Effector memory CD8-positive, alpha-beta T cell (primary cell): Measurements from ENCODE around the gene PYGM.

Experiments
- ATAC-seq: fragments of 150-1000 bp; cut with Tn5 transposase; replicated peaks from 2 replicates; pipeline ENCODE4 v1.10.0; 2021; ENCODE audit warnings: mild to moderate bottlenecking, moderate library complexity
- DNase-seq, 3 experiments: peaks; one replicate each; pipeline ENCODE4 v3.0.0; 2021
- H3K27ac Mint-ChIP-seq, 2 donors: one replicate each; pipeline ENCODE4 v1.8.0; 2022; ENCODE audit warnings: mild to moderate bottlenecking in 2 of 2, mixed read lengths in 2 of 2, moderate library complexity in 2 of 2
- H3K27me3 Mint-ChIP-seq, 2 donors: one replicate each; pipeline ENCODE4 v1.8.0; 2022; ENCODE audit warnings: mixed read lengths in 2 of 2
- H3K36me3 Mint-ChIP-seq: one replicate; pipeline ENCODE4 v1.8.0; 2022; ENCODE audit warnings: mild to moderate bottlenecking, moderate library complexity, mixed read lengths; ENCODE audit not compliant: insufficient read depth
- H3K4me1 Mint-ChIP-seq, 2 donors: one replicate each; pipeline ENCODE4 v1.8.0; 2022; ENCODE audit warnings: low read depth in 2 of 2, mixed read lengths in 2 of 2
- H3K4me3 Mint-ChIP-seq, 2 donors: one replicate each; pipeline ENCODE4 v1.8.0; 2022; ENCODE audit warnings: mild to moderate bottlenecking in 2 of 2, mixed read lengths in 2 of 2, moderate library complexity in 2 of 2
- H3K9me3 Mint-ChIP-seq, 2 donors: one replicate each; pipeline ENCODE4 v1.8.0; 2022; ENCODE audit warnings: mixed read lengths in 2 of 2

The PYGM gene

DNA sequence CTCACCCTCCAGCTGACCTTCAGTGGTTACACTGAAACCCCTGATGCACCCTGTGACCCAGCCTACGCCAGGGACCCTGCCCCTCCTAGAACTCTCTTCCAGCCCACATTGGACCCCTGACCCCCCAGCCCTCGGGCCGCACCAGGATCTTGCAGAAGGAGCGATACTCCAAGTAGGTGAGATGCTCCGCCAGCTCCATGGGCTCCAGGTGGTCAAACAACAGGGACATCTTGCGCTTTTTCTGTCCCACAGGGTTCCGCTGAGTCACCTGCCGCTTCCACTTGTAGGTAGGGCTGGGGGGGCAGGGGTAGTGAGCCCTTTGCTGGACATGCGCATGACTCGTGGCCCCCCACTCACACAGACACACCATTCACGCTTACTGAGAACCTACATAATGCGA, 19.9 kb downstream of the PYGM start:
- Mint-ChIP-seq H3K27ac (peak overlapping the region in 1 of 2 donors; percentile 72), H3K36me3 (peaks cover 80% of the 10 kb centered on the region), H3K4me1 (peaks cover 35 to 45% of the 10 kb centered on the region in 2 donors), H3K9me3 (no peaks in the 10 kb centered on the region), H3K4me3 (no peak overlapping the region), H3K27me3 (no peaks in the 10 kb centered on the region)
- no peak for ATAC-seq
- DNase-seq: no peak

DNA sequence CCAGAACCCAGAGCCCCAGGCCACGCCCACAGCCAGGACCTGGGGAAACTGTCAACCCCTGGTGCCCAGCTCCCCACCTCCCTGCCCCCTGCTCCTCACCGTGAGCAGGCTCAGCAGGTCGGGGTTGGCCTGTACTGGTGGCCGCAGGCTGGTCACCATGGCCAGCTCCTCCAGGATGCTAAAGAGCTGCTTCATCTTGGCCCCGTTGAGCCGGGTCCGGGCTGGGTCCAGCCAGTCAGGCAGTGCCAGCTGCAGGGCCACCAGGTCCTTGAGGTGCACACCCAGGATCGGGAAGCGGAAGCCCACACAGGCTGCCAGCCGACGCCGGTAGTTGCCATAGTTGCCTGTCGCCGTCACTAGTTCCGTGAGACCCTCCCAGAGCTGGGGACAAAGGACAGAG, 23.1 kb downstream of the PYGM start:
- H3K4me1 Mint-ChIP-seq: peaks cover 26 to 36% of the 10 kb centered on the region in 2 donors
- H3K36me3 Mint-ChIP-seq: peaks cover 88% of the 10 kb centered on the region
- no peaks in the 10 kb centered on the region for H3K27me3 Mint-ChIP-seq
- peak overlapping the region in 1 of 2 donors; percentile 84 for H3K27ac Mint-ChIP-seq
- no peaks in the 10 kb centered on the region for H3K9me3 Mint-ChIP-seq
- no peak overlapping the region for H3K4me3 Mint-ChIP-seq
- ATAC-seq: no peak
- no peak for DNase-seq

DNA sequence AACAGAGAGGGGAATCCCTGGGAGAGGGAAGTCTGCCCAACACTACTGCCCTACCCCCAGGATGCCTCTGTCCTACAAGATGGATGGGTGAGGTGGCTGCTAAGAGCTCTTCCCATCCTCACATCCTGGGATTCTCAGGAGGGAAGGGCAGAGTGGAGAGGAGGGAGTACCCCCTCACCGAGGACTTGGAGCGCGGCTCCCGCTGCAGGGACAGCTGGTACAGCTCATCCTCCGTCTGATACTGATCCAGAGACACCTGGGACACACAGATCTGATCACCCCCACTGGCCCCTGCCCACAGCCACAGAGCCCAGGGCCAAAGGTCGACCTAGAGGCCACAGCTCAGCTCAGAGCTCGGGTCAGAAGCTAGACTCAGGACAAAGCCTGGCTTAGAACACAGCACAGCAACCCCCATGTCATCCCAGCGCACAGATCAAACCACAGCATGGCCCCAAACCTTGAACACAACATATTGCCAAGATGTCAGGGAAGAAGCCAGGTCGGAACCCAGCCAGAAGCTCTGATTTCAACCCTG, 24.0 kb downstream of the PYGM start:
- H3K36me3 Mint-ChIP-seq: peaks cover 87% of the 10 kb centered on the region
- peaks cover 21 to 29% of the 10 kb centered on the region in 2 donors for H3K4me1 Mint-ChIP-seq
- H3K4me3 Mint-ChIP-seq: no peak overlapping the region
- no peaks in the 10 kb centered on the region for H3K9me3 Mint-ChIP-seq
- H3K27me3 Mint-ChIP-seq: no peaks in the 10 kb centered on the region
- H3K27ac Mint-ChIP-seq: peak overlapping the region; percentile 59 to 84
- DNase-seq (no peak), ATAC-seq (no peak)

DNA sequence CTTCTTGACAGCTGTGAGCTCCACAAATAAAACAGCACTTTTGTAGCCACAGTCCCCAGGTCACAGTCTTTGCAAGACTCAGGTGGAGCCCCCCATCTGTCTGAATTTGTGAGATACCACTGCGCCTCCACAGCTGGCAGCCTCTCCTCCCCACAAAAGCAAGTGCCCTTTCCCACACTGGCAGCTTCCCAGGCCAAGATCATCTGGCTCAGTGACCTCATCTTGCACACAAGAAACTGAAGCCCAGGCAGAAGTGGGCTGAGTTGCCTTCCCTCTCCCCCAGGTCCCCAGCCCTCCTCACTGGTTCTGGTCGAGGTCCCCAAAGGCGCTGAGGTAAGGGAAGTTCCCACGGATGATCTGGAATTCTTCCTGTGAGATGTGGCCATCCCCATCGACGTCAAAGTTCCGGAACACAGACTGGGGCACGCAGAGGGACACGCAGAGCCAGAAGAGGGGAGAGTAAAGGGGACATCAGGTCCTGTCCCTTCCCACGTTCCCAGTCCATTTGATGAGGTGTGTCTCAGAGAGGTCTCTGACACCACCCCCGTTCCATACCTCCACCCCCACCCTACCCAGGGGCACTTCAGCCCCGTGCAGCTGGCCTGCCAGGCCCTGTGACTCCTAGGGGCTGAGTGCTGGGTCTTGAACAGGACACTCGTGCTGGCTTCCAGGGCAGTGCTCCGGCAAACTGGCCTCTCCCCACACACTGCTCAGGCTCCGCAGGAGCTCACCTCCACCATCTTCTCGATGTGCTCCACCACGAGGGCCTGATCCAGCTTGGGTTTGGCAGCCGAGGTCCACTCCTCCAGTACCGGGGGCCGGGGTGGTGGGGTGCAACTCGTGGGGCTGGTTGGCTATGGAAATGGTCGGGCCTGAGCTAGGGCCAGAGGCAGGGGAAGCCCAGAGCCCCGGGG, 24.7 kb downstream of the PYGM start:
- DNase-seq (no peak), ATAC-seq (no peak)
- Mint-ChIP-seq H3K4me1 (peaks cover 15 to 25% of the 10 kb centered on the region in 2 donors), H3K27me3 (no peaks in the 10 kb centered on the region), H3K27ac (peak overlapping the region; percentile 51 to 68), H3K9me3 (no peaks in the 10 kb centered on the region), H3K4me3 (no peak overlapping the region), H3K36me3 (peaks cover 88% of the 10 kb centered on the region)

DNA sequence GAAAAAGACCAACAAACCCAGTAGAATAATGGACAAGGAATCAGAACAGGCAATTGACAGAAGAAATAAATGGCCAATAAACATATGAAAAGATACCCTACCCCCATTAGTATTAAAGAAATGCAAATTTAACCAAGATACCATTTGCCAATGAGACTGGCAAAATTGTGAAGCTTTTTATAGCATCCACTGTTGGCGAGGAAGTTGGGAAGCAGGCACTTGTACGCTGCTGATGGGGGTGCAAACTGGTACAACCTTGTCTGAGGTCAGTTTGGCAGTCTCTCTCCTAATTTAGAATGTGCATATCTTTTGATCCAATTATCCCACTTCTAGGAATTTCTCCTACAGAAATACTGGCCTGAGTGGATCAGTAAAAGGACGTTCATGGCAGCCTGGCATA, 28.2 kb downstream of the PYGM start:
- H3K4me3 Mint-ChIP-seq: no peak overlapping the region
- H3K4me1 Mint-ChIP-seq: peaks cover 11 to 26% of the 10 kb centered on the region in 2 donors
- DNase-seq (no peak), ATAC-seq (no peak)
- no peak overlapping the region for H3K27ac Mint-ChIP-seq
- H3K36me3 Mint-ChIP-seq: peaks cover 86% of the 10 kb centered on the region
- H3K27me3 Mint-ChIP-seq: no peaks in the 10 kb centered on the region
- no peaks in the 10 kb centered on the region for H3K9me3 Mint-ChIP-seq

DNA sequence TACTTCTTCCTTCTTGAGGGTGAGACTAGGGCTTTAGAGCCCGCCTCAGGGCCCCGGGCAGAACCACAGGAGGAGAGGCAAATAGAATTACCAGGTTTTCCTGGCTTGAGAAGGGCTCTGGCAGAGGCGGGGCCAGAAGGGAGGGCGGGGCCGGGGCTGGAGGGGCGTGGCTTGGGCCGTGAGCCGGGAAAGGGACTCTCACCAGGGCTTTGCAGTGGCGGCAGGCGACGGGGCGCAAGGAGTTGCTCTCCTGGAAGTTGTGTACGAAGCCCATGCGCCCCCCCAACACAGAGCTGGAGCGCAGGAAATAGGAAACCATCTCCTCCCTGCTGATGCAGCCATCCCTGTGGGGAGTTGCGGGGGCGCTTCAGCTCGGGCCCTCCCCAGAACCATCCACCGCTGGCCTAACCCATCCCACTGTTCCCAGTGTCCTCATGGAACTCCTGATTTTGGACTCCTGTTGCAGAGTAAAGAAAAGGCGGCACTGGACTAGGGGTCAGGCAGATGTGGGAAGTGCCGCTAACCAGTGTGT, 29.9 kb downstream of the PYGM start:
- no peak overlapping the region for H3K4me3 Mint-ChIP-seq
- peaks cover 9 to 24% of the 10 kb centered on the region in 2 donors for H3K4me1 Mint-ChIP-seq
- no peaks in the 10 kb centered on the region for H3K27me3 Mint-ChIP-seq
- ATAC-seq (no peak), DNase-seq (no peak)
- H3K36me3 Mint-ChIP-seq: peaks cover 75% of the 10 kb centered on the region
- no peaks in the 10 kb centered on the region for H3K9me3 Mint-ChIP-seq
- H3K27ac Mint-ChIP-seq: peak overlapping the region in 1 of 2 donors; percentile 69

DNA sequence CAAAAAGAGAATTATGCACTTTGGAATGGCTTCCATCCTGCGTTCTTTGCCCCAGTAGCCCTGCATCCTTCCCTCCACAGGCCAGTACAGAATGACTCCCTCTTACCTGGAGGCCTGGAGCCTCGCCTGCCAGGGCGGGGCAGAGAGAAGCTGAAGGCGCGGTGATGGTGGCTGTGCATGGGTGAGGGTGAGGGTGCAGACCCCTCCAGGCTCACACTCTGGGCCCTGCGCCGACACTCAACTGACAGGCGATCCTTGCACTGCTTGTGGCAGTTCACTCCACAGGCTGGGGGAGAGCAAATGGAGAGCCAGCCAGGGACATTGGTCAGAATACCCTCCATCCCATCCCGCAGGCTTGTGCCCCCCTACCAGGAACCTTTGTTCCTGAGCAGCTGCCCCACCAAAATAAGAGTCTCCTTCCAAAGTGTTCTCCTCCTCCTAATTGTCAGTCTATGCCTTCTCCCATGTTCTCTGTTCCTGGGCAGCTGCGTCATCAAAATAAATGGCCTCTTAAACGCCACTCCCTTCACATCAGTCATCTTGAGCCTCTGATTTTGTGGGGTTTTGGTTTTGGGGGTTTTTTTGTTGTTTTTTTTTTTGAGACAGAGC, 30.9 kb downstream of the PYGM start:
- no peak overlapping the region for H3K4me3 Mint-ChIP-seq
- no peak for ATAC-seq
- peaks cover 64% of the 10 kb centered on the region for H3K36me3 Mint-ChIP-seq
- no peaks in the 10 kb centered on the region for H3K27me3 Mint-ChIP-seq
- no peaks in the 10 kb centered on the region for H3K9me3 Mint-ChIP-seq
- no peak for DNase-seq
- H3K27ac Mint-ChIP-seq: peak overlapping the region in 1 of 2 donors; percentile 69
- peaks cover 9 to 24% of the 10 kb centered on the region in 2 donors for H3K4me1 Mint-ChIP-seq

DNA sequence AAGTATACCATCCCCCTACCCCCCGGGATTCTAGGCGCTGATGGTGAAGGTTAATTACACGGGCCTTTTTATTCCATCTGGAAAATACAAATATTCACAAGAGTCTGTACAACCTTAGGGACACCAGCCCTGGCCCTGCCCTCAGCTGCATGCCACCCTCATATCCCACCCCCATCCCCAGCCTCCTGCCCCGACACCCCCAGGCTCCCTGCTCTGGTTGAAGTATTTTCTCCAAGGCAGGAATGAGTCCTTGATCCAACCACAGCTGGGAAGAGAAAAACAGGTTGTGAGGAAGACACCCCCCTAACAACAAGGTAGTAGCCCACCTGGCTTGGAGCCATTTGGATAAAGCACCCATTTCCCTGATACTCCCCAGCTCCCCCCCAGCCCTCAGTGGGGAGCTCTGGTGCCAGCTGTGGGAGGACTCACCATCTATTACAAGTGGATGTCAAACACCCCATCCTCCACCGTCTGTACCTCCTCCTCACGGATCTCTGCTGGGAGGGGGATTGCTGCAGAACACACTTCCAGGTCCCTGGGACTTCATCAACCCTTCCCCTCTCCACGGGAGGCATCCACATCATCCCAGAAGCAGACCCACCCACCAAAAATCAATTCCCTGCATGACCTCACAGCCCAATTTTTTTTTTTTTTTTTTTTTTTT, 32.8 kb downstream of the PYGM start:
- DNase-seq (no peak), ATAC-seq (no peak)
- Mint-ChIP-seq H3K27ac (no peak overlapping the region), H3K4me1 (peaks cover 11 to 23% of the 10 kb centered on the region in 2 donors), H3K4me3 (no peak overlapping the region), H3K27me3 (peaks cover 7 to 9% of the 10 kb centered on the region in 2 donors), H3K9me3 (no peaks in the 10 kb centered on the region), H3K36me3 (peaks cover 48% of the 10 kb centered on the region)

DNA sequence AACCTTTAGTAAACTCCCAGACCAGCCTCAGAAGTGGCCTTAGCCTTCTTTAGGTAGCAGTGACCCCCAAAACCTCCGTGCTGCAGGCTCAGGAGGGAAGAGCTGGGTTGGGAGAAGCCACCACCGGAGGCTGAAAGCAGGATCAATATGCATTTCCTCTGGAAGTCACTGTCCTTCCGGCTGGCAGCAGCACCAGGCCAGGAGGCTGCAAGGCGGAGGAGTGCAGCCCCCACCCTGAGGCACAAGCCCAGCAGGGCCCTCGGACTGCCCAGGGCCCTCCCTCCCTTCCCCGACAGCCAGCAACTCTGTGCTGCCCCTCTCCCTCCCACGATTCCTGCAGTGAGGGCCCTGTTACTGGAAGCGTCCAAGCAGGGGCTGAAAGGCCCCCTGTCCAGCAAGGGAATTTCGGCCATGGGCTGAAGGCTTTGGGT, 33.5 kb downstream of the PYGM start:
- peaks cover 10 to 16% of the 10 kb centered on the region in 2 donors for H3K27me3 Mint-ChIP-seq
- no peak for DNase-seq

DNA sequence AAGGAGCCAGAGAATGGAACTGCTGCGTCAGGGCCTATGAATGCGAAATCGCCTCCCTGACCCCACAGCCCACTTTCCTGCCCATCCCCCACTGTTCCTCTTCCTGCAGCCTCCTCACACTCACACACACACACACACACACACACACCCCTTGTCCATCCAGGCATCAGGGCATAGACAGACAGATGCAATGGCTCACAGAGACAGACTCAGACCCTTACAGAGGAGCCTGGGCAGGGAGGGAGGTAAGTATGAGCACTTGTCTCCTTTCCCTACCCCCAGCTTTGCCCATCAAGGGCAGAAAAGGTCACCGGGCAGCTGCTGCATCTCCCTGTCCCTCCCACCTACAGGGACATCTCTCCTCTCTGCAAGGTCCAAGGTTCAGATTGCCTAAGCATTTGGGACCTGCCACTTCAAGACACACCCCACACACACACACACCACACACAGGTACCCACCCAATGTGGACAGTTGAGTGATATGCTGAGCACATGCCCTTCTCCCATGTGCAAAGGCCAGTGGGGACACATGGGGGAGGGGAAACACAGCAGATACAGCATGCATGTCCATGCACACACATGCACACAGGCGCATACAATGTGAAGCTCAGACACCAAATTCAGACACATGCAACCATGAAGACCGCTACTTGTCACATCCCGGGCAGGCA, 34.8 kb downstream of the PYGM start:
- peaks cover 15 to 29% of the 10 kb centered on the region in 2 donors for H3K27me3 Mint-ChIP-seq

More for the DNA sequence above, 33.5 kb downstream of the PYGM start:
- H3K9me3 Mint-ChIP-seq: no peaks in the 10 kb centered on the region
- peaks cover 40% of the 10 kb centered on the region for H3K36me3 Mint-ChIP-seq
- peaks cover 11 to 20% of the 10 kb centered on the region in 2 donors for H3K4me1 Mint-ChIP-seq
- no peak overlapping the region for H3K4me3 Mint-ChIP-seq
- no peak overlapping the region for H3K27ac Mint-ChIP-seq
- ATAC-seq: no peak

DNA sequence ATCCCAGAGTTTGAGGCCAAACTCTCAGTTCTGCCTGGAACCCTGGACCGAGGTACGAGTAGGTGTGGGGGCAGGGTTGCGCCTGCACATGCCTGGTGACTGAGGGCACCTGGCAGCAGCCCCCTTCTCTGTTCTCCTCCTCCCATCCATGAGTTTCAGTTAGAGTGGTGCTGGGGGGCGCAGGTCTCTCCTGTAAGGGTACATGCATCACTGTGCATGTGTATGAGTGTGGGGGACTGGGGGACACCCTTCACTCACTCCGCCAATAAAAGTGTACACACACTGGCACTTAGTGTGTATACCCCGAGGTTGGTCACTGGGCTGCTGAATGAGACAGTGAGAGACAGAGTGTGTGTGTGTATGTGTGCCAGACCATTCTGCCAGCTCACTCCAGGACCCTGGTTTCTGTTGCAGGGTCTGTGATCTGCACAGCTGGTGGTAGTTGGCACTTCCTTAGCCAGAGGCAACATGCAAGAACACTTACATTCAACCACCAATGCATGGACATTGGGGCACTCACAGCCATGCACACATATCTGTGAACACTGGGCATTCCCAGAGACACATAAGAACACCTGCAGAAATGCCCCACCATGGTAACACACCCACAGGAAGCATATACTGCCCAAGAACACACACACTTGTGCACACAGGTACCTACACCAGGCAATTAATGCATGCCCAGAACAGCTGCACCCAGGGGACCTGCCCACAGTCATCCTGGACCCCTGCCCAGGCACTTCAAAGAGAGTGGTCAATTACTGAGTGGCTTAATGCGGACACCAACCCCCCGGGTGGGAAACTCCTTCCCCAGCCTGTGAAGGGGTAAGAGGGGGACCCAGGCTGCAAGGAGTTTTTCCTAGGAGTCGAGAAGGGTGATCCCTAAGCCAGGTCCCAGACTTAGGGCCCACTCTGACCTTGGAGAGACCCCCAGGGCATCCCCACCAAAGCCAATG, 35.6 kb downstream of the PYGM start:
- Mint-ChIP-seq H3K27ac (peak overlapping the region in 1 of 2 donors; percentile 41), H3K4me1 (peaks cover 11 to 15% of the 10 kb centered on the region in 2 donors), H3K36me3 (peaks cover 25% of the 10 kb centered on the region), H3K27me3 (peaks cover 19 to 37% of the 10 kb centered on the region in 2 donors), H3K4me3 (peak overlapping the region; percentile 56 to 61), H3K9me3 (no peaks in the 10 kb centered on the region)
- DNase-seq: no peak
- ATAC-seq: no peak

More for the DNA sequence above, 34.8 kb downstream of the PYGM start:
- peaks cover 11 to 15% of the 10 kb centered on the region in 2 donors for H3K4me1 Mint-ChIP-seq
- H3K27ac Mint-ChIP-seq: peak overlapping the region in 1 of 2 donors; percentile 68
- H3K9me3 Mint-ChIP-seq: no peaks in the 10 kb centered on the region
- ATAC-seq (no peak), DNase-seq (no peak)
- no peak overlapping the region for H3K4me3 Mint-ChIP-seq
- H3K36me3 Mint-ChIP-seq: peaks cover 30% of the 10 kb centered on the region
